SU-DHL-6 (cell line): ENCODE data around the gene CFAP65.

ENCODE experiments used
- H2AFZ ChIP-seq: fragments of 200-600 bp; sonication (generic); 2 replicates; pipeline ENCODE4 v1.6.1; 2014; ENCODE audit warnings: low read depth, mild to moderate bottlenecking, moderate library complexity, mixed read lengths, antibody characterized with exemption, low read length; ENCODE audit not compliant: severe bottlenecking
- H3F3A ChIP-seq: fragments of 200-600 bp; shearing (Covaris generic); 2 replicates; pipeline ENCODE4 v1.6.0; 2016; ENCODE audit warnings: antibody characterized with exemption, mild to moderate bottlenecking; ENCODE audit not compliant: insufficient read depth
- H3K27ac ChIP-seq: fragments of 200-600 bp; sonication (generic); 2 replicates; pipeline ENCODE4 v1.5.1; 2016; ENCODE audit warnings: low read depth, mild to moderate bottlenecking, low read length, moderate library complexity, mixed read lengths
- H3K27me3 ChIP-seq: fragments of 200-600 bp; sonication (generic), shearing (Covaris generic); 2 replicates; pipeline ENCODE4 v1.6.0; 2014; ENCODE audit warnings: mild to moderate bottlenecking, low read length
- H3K36me3 ChIP-seq: fragments of 200-600 bp; sonication (generic); 2 replicates; pipeline ENCODE4 v1.6.1; 2014; ENCODE audit warnings: mild to moderate bottlenecking, low read length, mixed read lengths
- H3K4me2 ChIP-seq: fragments of 300-600, 200-600 bp; shearing (Covaris generic), sonication (generic); 2 replicates; pipeline ENCODE4 v1.6.0; 2014; ENCODE audit warnings: low read length, low read depth, mild to moderate bottlenecking; ENCODE audit not compliant: poor library complexity, severe bottlenecking
- H3K4me3 ChIP-seq: fragments of 200-600 bp; sonication (generic); 2 replicates; pipeline ENCODE4 v1.5.1; 2014; ENCODE audit warnings: antibody characterized with exemption, low read length, mild to moderate bottlenecking, mixed read lengths; ENCODE audit not compliant: insufficient read depth, poor library complexity, severe bottlenecking
- H3K79me2 ChIP-seq: fragments of 200-600 bp; sonication (generic); 2 replicates; pipeline ENCODE4 v1.6.1; 2014; ENCODE audit warnings: mild to moderate bottlenecking, low read length, moderate library complexity; ENCODE audit not compliant: insufficient read depth
- H3K9ac ChIP-seq: fragments of 200-600 bp; sonication (generic); 2 replicates; pipeline ENCODE4 v1.7.0; 2014; ENCODE audit warnings: mild to moderate bottlenecking, low read length
- H3K9me2 ChIP-seq: fragments of 200-600 bp; sonication (generic); replicated peaks from 2 replicates; pipeline ENCODE4 v1.6.1; 2014; ENCODE audit warnings: low read length; ENCODE audit not compliant: insufficient read depth
- H3K9me3 ChIP-seq: fragments of 200-600 bp; sonication (generic); 2 replicates; pipeline ENCODE4 v1.6.1; 2014; ENCODE audit warnings: low read length, mixed read lengths; ENCODE audit not compliant: insufficient read depth
- H4K20me1 ChIP-seq: fragments of 200-600 bp; sonication (generic); 2 replicates; pipeline ENCODE4 v1.6.1; 2014; ENCODE audit warnings: low read depth, mild to moderate bottlenecking, antibody characterized with exemption, low read length, moderate library complexity, mixed read lengths
- CTCF ChIP-seq: fragments of 200-600 bp; sonication (generic); IDR thresholded peaks from one replicate; pipeline ENCODE4 v1.5.1; 2017; ENCODE audit warnings: antibody characterized with exemption, mild to moderate bottlenecking, low read length, moderate library complexity; ENCODE audit not compliant: insufficient read depth, poor library complexity, severe bottlenecking
- EZH2phosphoT487 ChIP-seq: fragments of 200-600 bp; sonication (generic), shearing (Covaris generic); conservative IDR thresholded peaks from 2 replicates; pipeline ENCODE4 v1.6.1; 2018; ENCODE audit warnings: mild to moderate bottlenecking, antibody characterized with exemption, low read length, moderate library complexity, mixed read lengths

The CFAP65 gene

GRCh38 chr2:218970894-218971293 lies 70.4 kb downstream of the CFAP65 start:
- TF ChIP-seq EZH2phosphoT487 (no peak), CTCF (no peak)
- no peaks in the 10 kb centered on the region for H3K79me2 ChIP-seq
- H3K9ac ChIP-seq: no peak overlapping the region
- H3F3A ChIP-seq: no peaks in the 10 kb centered on the region
- no peaks in the 10 kb centered on the region for H3K9me2 ChIP-seq
- no peaks in the 10 kb centered on the region for H3K36me3 ChIP-seq
- H3K9me3 ChIP-seq: no peaks in the 10 kb centered on the region
- H4K20me1 ChIP-seq: no peaks in the 10 kb centered on the region
- H3K27ac ChIP-seq: no peak overlapping the region
- H3K27me3 ChIP-seq: no peaks in the 10 kb centered on the region
- H3K4me3 ChIP-seq: no peak overlapping the region
- no peak overlapping the region for H3K4me2 ChIP-seq
- no peak overlapping the region for H2AFZ ChIP-seq

- no peak overlapping the region for H3K9ac ChIP-seq
- no peaks in the 10 kb centered on the region for H3K36me3 ChIP-seq
- H3K27me3 ChIP-seq: no peaks in the 10 kb centered on the region
- H3K4me2 ChIP-seq: no peak overlapping the region
- H3K9me2 ChIP-seq: no peaks in the 10 kb centered on the region
- no peaks in the 10 kb centered on the region for H4K20me1 ChIP-seq
- no peaks in the 10 kb centered on the region for H3K9me3 ChIP-seq
- no peaks in the 10 kb centered on the region for H3F3A ChIP-seq
- no peak overlapping the region for H2AFZ ChIP-seq
- no peak for TF ChIP-seq CTCF
- no peak for TF ChIP-seq EZH2phosphoT487
- H3K27ac ChIP-seq: no peak overlapping the region
- H3K79me2 ChIP-seq: no peaks in the 10 kb centered on the region
- H3K4me3 ChIP-seq: no peak overlapping the region
Observed at GRCh38 chr2:218964041-218964771, 77.1 kb downstream of the CFAP65 start.

- Histone ChIP-seq H4K20me1 (no peaks in the 10 kb centered on the region), H3K36me3 (no peaks in the 10 kb centered on the region), H2AFZ (no peak overlapping the region), H3K4me2 (no peak overlapping the region), H3K9ac (no peak overlapping the region), H3K27ac (no peak overlapping the region), H3K9me2 (no peaks in the 10 kb centered on the region), H3K9me3 (no peaks in the 10 kb centered on the region), H3K4me3 (no peak overlapping the region), H3F3A (no peaks in the 10 kb centered on the region), H3K79me2 (no peaks in the 10 kb centered on the region), H3K27me3 (no peaks in the 10 kb centered on the region)
- TF ChIP-seq CTCF (no peak), EZH2phosphoT487 (no peak)
Observed at GRCh38 chr2:218963601-218964000, 77.7 kb downstream of the CFAP65 start.
